ENCODE data around the gene PTPRN2.

DNA sequence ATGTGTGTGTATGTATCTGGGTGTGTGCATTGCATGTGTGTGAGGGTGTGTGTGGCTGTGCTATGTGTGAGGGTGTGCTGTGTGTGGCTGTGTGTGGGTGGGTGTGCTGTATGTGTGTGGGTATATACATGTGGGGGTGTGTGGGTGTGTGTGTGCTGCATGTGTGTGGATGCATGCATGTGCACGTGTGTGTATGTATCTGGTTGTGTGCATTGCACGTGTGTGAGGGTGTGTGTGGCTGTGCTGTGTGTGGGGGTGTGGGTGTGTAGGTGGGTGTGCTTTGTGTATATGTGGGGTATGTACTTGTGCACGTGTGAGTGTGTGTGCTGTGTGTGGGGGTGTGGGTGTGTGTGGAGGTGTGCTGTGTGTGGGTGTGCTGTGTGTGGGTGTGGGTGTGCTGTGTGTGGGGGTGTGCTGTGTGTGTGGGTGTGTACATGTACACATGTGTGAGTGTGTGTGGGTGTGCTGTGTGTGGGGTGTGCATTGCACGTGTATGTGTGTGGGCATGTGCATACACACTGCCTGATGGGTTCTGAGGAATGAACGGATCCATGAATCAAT lies 579.8 kb downstream of the PTPRN2 start:
- TF ChIP-seq, protein P1, sequence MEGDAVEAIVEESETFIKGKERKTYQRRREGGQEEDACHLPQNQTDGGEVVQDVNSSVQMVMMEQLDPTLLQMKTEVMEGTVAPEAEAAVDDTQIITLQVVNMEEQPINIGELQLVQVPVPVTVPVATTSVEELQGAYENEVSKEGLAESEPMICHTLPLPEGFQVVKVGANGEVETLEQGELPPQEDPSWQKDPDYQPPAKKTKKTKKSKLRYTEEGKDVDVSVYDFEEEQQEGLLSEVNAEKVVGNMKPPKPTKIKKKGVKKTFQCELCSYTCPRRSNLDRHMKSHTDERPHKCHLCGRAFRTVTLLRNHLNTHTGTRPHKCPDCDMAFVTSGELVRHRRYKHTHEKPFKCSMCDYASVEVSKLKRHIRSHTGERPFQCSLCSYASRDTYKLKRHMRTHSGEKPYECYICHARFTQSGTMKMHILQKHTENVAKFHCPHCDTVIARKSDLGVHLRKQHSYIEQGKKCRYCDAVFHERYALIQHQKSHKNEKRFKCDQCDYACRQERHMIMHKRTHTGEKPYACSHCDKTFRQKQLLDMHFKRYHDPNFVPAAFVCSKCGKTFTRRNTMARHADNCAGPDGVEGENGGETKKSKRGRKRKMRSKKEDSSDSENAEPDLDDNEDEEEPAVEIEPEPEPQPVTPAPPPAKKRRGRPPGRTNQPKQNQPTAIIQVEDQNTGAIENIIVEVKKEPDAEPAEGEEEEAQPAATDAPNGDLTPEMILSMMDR (conservative IDR thresholded peaks at IDR 0.05) = no peak
- TF ChIP-seq EZH2 (IDR thresholded peaks at IDR 0.05; ENCODE audit: low read depth) = no peak

Measured in PC-9 (cell line).